ENCODE results near the gene PEX11G.

The PEX11G gene

GRCh38 chr19:7528192-7528519 is 39.3 kb upstream of the PEX11G start:
- Histone ChIP-seq H3K27me3 (ENCODE audit: low read length) (no peaks in the 10 kb centered on the region), H3K4me2 (ENCODE audit: low read depth, low read length, poor library complexity, severe bottlenecking) (no peak overlapping the region), H2AFZ (ENCODE audit: low read depth, low read length, severe bottlenecking) (no peak overlapping the region), H3K36me3 (ENCODE audit: low read length) (no peaks in the 10 kb centered on the region), H3K9me2 (replicated peaks; ENCODE audit: insufficient read depth, low read length) (no peaks in the 10 kb centered on the region), H4K20me1 (ENCODE audit: low read depth, low read length) (no peaks in the 10 kb centered on the region), H3K27ac (ENCODE audit: low read depth, low read length) (no peak overlapping the region), H3F3A (ENCODE audit: insufficient read depth) (no peaks in the 10 kb centered on the region), H3K79me2 (ENCODE audit: insufficient read depth, low read length) (no peaks in the 10 kb centered on the region), H3K9me3 (ENCODE audit: insufficient read depth, low read length) (no peaks in the 10 kb centered on the region), H3K4me3 (ENCODE audit: insufficient read depth, low read length, poor library complexity, severe bottlenecking) (no peak overlapping the region), H3K9ac (ENCODE audit: low read length) (no peak overlapping the region)
- TF ChIP-seq EZH2phosphoT487 (conservative IDR thresholded peaks at IDR 0.05; ENCODE audit: low read length) (no peak), CTCF (IDR thresholded peaks at IDR 0.05; ENCODE audit: insufficient read depth, low read length, poor library complexity, severe bottlenecking) (no peak)

GRCh38 chr19:7527516-7528191 is 38.8 kb upstream of the PEX11G start:
- H3K4me3 ChIP-seq (ENCODE audit: insufficient read depth, low read length, poor library complexity, severe bottlenecking), result no peak overlapping the region

GRCh38 chr19:7526059-7526929 is 37.5 kb upstream of the PEX11G start:
- Histone ChIP-seq H2AFZ (ENCODE audit: low read depth, low read length, severe bottlenecking) (no peak overlapping the region), H3K4me2 (ENCODE audit: low read depth, low read length, poor library complexity, severe bottlenecking) (no peak overlapping the region), H3F3A (ENCODE audit: insufficient read depth) (no peaks in the 10 kb centered on the region), H3K9ac (ENCODE audit: low read length) (no peak overlapping the region), H3K36me3 (ENCODE audit: low read length) (no peaks in the 10 kb centered on the region), H3K4me3 (ENCODE audit: insufficient read depth, low read length, poor library complexity, severe bottlenecking) (no peak overlapping the region), H3K79me2 (ENCODE audit: insufficient read depth, low read length) (no peaks in the 10 kb centered on the region), H3K9me3 (ENCODE audit: insufficient read depth, low read length) (no peaks in the 10 kb centered on the region), H3K27ac (ENCODE audit: low read depth, low read length) (no peak overlapping the region), H3K27me3 (ENCODE audit: low read length) (no peaks in the 10 kb centered on the region), H3K9me2 (replicated peaks; ENCODE audit: insufficient read depth, low read length) (no peaks in the 10 kb centered on the region), H4K20me1 (ENCODE audit: low read depth, low read length) (no peaks in the 10 kb centered on the region)
- TF ChIP-seq CTCF (IDR thresholded peaks at IDR 0.05; ENCODE audit: insufficient read depth, low read length, poor library complexity, severe bottlenecking) (no peak), EZH2phosphoT487 (conservative IDR thresholded peaks at IDR 0.05; ENCODE audit: low read length) (no peak)

More at GRCh38 chr19:7527516-7528191, 38.8 kb upstream of the PEX11G start:
- Histone ChIP-seq H2AFZ (ENCODE audit: low read depth, low read length, severe bottlenecking) (no peak overlapping the region), H3F3A (ENCODE audit: insufficient read depth) (no peaks in the 10 kb centered on the region), H3K9me3 (ENCODE audit: insufficient read depth, low read length) (no peaks in the 10 kb centered on the region), H3K9ac (ENCODE audit: low read length) (no peak overlapping the region), H3K9me2 (replicated peaks; ENCODE audit: insufficient read depth, low read length) (no peaks in the 10 kb centered on the region), H3K36me3 (ENCODE audit: low read length) (no peaks in the 10 kb centered on the region), H3K4me2 (ENCODE audit: low read depth, low read length, poor library complexity, severe bottlenecking) (no peak overlapping the region), H3K79me2 (ENCODE audit: insufficient read depth, low read length) (no peaks in the 10 kb centered on the region), H4K20me1 (ENCODE audit: low read depth, low read length) (no peaks in the 10 kb centered on the region), H3K27ac (ENCODE audit: low read depth, low read length) (no peak overlapping the region), H3K27me3 (ENCODE audit: low read length) (no peaks in the 10 kb centered on the region)
- TF ChIP-seq EZH2phosphoT487 (conservative IDR thresholded peaks at IDR 0.05; ENCODE audit: low read length), result no peak
- TF ChIP-seq CTCF (IDR thresholded peaks at IDR 0.05; ENCODE audit: insufficient read depth, low read length, poor library complexity, severe bottlenecking), result no peak

All from SU-DHL-6 (cell line).